H1 (cell line): Measurements from ENCODE around the gene SNAP47. TPM values are rescaled to one million over a fixed set of nuclear protein-coding genes. Genes with fewer than 3 reads are reported as not detected.

Experiments
- E2F6 ChIP-seq: IDR thresholded peaks from 2 replicates; pipeline ENCODE4 v1.6.1; 2012; ENCODE audit warnings: inconsistent platforms
- TAF1 ChIP-seq: IDR thresholded peaks from 2 replicates; pipeline ENCODE4 v1.6.1; 2011; ENCODE audit warnings: mild to moderate bottlenecking, low read depth, low read length
- polyA plus RNA-seq, 7 experiments: library from polyadenylated mRNA; depleted of rRNA in 3 of 7; stranded (reverse) in 5 of 7; unstranded in 2 of 7; fragments of >200 nt in 5 of 7; fragments of 200-250 nt in 2 of 7; gene quantifications; 1 replicate in 5 of 7; 2 replicates in 1 of 7; 4 replicates in 1 of 7; pipeline versions ENCODE4 v1.2.1 to v1.2.3, GENCODE V29; 2011 to 2013; ENCODE audit warnings: missing spikeins in 2 of 7, mixed read lengths in 2 of 7
- total RNA-seq: library from RNA; stranded (reverse); fragmentation: NEBNext Ultra II Directional; extraction: Animal tissue kit (Norgen Biotek cat#: 25700); gene quantifications from 2 replicates; pipeline ENCODE4 v1.2.1, GENCODE V29; 2021
- TF ChIP-seq, protein P1 (sequence below): fragments of 300-600 bp; sonication (generic); IDR thresholded peaks from 2 replicates; pipeline ENCODE4 v1.7.1; 2012; ENCODE audit warnings: low read length, moderate library complexity, mild to moderate bottlenecking, inconsistent platforms; ENCODE audit not compliant: insufficient replicate concordance

Gene SNAP47
- total and polyA plus RNA-seq, 2 of the 8 experiments (the other 6 are each of a cell fraction or from before 2014, with no cell fraction given): 37.6 to 42.2 TPM

- TF ChIP-seq E2F6 (peak; percentile 74), TAF1 (0 out of 2 replicates have a peak, but pooled peaks have one; percentile 26)
- TF ChIP-seq, protein P1, sequence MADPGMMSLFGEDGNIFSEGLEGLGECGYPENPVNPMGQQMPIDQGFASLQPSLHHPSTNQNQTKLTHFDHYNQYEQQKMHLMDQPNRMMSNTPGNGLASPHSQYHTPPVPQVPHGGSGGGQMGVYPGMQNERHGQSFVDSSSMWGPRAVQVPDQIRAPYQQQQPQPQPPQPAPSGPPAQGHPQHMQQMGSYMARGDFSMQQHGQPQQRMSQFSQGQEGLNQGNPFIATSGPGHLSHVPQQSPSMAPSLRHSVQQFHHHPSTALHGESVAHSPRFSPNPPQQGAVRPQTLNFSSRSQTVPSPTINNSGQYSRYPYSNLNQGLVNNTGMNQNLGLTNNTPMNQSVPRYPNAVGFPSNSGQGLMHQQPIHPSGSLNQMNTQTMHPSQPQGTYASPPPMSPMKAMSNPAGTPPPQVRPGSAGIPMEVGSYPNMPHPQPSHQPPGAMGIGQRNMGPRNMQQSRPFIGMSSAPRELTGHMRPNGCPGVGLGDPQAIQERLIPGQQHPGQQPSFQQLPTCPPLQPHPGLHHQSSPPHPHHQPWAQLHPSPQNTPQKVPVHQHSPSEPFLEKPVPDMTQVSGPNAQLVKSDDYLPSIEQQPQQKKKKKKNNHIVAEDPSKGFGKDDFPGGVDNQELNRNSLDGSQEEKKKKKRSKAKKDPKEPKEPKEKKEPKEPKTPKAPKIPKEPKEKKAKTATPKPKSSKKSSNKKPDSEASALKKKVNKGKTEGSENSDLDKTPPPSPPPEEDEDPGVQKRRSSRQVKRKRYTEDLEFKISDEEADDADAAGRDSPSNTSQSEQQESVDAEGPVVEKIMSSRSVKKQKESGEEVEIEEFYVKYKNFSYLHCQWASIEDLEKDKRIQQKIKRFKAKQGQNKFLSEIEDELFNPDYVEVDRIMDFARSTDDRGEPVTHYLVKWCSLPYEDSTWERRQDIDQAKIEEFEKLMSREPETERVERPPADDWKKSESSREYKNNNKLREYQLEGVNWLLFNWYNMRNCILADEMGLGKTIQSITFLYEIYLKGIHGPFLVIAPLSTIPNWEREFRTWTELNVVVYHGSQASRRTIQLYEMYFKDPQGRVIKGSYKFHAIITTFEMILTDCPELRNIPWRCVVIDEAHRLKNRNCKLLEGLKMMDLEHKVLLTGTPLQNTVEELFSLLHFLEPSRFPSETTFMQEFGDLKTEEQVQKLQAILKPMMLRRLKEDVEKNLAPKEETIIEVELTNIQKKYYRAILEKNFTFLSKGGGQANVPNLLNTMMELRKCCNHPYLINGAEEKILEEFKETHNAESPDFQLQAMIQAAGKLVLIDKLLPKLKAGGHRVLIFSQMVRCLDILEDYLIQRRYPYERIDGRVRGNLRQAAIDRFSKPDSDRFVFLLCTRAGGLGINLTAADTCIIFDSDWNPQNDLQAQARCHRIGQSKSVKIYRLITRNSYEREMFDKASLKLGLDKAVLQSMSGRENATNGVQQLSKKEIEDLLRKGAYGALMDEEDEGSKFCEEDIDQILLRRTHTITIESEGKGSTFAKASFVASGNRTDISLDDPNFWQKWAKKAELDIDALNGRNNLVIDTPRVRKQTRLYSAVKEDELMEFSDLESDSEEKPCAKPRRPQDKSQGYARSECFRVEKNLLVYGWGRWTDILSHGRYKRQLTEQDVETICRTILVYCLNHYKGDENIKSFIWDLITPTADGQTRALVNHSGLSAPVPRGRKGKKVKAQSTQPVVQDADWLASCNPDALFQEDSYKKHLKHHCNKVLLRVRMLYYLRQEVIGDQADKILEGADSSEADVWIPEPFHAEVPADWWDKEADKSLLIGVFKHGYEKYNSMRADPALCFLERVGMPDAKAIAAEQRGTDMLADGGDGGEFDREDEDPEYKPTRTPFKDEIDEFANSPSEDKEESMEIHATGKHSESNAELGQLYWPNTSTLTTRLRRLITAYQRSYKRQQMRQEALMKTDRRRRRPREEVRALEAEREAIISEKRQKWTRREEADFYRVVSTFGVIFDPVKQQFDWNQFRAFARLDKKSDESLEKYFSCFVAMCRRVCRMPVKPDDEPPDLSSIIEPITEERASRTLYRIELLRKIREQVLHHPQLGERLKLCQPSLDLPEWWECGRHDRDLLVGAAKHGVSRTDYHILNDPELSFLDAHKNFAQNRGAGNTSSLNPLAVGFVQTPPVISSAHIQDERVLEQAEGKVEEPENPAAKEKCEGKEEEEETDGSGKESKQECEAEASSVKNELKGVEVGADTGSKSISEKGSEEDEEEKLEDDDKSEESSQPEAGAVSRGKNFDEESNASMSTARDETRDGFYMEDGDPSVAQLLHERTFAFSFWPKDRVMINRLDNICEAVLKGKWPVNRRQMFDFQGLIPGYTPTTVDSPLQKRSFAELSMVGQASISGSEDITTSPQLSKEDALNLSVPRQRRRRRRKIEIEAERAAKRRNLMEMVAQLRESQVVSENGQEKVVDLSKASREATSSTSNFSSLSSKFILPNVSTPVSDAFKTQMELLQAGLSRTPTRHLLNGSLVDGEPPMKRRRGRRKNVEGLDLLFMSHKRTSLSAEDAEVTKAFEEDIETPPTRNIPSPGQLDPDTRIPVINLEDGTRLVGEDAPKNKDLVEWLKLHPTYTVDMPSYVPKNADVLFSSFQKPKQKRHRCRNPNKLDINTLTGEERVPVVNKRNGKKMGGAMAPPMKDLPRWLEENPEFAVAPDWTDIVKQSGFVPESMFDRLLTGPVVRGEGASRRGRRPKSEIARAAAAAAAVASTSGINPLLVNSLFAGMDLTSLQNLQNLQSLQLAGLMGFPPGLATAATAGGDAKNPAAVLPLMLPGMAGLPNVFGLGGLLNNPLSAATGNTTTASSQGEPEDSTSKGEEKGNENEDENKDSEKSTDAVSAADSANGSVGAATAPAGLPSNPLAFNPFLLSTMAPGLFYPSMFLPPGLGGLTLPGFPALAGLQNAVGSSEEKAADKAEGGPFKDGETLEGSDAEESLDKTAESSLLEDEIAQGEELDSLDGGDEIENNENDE: no peak
Measured at GRCh38 chr1:227728059-227728891, 7.0 kb upstream of the SNAP47 start (continued).
